Endothelial cell of hepatic sinusoid (primary cell): ENCODE results near the gene PLCL2.

Experiments used
- in situ Hi-C: cut with HindIII; loops from 2 replicates; pipeline ENCODE4 v1.10.0; 2017; ENCODE audit warnings: low sequenced_read_pairs

Gene PLCL2

DNA sequence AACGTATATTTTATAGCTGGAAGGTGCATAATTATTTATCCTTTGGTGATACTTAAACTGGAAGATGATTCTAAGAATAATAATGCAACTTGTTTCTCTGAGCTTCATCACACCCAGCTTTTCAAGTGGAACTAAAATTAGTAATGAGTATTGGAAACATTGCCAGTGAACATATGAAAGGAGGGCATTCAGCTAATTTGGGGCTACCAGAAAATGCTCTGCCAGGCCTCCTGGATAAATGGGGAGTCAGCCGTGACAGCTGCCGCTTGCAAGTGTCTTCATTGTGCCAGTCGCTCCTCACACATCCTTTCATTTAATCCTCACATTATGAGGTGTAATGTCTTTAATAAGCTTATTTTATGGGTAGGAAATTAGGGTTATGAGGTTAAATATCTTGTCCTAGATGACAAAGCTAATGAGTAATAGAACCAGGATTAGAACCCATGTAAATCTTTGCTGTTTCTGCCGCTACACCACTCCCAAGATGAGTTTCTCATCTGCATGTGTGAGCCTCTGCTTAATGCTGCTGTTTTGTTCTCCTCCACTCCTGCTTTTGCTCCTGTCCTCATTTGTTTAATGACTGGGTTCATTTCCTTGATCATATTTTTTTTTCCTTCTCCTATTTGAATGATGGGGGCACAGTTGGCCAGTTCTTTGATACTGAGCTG is 155.7 kb downstream of the PLCL2 start:
- in situ Hi-C loops: no loop called here

DNA sequence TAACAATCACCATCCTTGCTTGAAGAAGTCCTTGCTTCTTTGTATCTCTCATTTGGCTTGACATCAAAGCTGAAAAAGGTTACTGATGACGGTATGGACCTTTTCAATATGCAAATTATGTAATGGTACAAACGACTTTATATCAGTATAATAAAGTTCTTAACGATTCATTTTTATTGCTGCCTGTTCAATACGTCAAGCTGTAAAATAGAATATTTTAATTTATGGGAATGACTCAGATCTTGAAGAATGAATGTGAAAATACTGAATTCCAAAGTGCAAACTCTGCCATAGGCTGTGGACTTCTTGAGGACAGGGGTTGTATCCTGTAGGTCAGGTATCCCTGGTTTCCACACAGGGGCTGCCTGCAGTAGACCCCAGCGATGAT is 156.2 kb downstream of the PLCL2 start:
- in situ Hi-C loops: no loop called here

DNA sequence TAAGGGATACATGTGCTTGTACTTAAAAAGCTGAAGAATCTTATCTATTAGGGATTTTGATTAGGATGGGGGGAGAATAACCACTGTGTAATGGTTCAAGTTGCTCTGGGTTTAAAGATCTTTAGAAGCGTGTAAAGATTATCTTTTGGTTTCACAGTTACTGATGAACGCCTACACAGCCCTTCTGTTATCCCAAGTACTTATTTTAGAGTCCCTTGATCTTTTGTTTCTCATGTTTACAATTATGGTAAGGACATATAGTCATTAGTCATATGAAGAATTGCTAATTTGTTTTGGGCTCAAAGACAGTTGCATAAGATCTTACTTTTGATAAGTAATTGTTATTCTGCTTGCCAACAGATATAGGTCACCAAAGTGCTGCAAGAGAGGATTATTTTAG is 160.1 kb downstream of the PLCL2 start:
- in situ Hi-C loops: no loop called here

DNA sequence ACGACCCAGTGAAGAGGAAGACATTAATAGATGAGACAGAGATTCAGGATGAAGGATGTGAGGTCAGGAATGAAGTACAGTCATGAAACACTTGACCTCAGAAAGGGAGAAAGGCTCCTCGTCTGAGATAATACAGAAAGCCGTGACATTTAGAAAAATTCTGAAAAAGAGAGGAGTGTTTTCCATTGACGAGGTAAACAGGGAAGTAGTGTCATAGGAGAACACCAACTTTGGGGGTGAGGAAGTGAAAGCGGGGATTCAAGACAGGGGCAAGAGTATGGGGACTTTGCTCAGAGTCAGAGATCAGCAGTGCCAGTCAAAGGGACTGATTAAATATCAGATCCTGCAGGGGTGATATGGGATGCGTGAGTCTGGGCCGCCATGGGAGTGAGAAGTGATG is 160.9 kb downstream of the PLCL2 start:
- in situ Hi-C loops: no loop called here

DNA sequence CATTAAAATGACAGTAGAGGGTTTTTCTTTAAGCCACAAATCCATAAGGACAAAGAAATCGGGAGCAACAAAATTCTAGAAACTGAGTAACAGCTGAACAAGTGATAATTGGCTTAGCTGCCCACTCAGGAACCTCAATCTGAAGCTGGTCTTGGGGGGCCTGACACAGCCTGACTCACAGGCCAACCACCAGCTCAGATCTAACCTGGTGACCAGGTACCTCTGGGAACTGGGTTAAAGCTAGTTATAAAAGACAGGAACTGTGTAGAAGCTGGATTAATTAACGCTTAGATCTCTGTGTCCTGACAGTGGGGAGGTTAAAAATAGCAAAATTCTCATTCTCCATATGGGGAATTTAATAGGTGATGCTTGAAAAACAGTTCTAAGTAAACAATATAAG is 161.9 kb downstream of the PLCL2 start:
- in situ Hi-C loops: no loop called here

DNA sequence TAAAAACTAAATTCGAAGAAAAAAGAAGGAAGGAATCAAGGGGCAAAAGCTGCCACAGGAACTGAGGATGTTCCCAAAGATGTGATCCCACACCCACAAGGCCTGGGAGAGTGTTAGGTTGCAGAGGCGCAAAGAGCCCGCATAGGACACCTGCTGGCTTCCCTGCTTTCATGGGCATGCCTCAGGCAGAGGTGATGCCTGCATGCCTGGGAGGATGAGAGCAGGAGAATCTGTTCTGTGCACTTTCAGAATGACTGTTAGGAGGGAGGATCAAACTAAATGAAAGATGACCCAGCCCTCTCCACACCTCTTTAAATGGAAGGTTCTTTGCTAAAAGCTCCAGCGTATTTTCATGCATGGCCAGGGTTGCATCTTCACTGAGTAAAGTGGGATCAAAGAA is 162.4 kb downstream of the PLCL2 start:
- in situ Hi-C loops: no loop called here

DNA sequence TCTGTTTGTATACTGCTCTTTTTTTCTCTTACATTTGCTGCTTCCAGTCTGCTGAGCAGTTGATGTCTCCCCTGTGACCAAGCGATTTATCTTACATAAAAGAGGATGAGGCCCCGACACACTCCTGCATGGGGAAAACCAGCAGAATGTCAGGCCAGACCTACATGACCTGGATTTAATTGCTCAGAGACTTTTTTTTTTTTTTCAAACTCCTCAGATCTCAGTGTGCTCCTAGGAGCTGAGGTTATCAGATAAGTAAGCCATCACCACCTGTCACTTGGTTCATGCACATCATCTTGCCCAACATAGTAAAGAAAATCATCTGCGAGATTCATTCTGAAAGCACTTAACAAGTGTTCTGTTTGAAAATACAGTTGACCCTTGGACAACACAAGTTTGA is 163.1 kb downstream of the PLCL2 start:
- in situ Hi-C loops: no loop called here

DNA sequence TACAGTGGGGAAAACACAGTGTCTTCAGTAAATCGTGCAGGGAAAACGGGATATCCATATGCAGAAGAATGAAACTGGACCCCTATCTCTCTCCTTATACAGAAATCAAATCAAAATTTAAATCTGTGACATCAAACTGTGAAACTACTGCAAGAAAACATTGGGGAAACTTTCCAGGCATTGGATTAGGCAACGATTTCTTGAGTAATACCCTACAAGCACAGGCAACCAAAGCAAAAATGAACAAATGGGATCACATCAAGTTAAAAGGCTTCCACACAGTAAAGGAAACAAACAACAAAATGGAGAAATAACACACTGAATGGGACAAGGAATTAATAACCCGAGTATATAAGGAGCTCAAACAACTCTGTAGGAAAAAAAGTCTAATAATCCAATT is 165.3 kb downstream of the PLCL2 start:
- in situ Hi-C loops: no loop called here

DNA sequence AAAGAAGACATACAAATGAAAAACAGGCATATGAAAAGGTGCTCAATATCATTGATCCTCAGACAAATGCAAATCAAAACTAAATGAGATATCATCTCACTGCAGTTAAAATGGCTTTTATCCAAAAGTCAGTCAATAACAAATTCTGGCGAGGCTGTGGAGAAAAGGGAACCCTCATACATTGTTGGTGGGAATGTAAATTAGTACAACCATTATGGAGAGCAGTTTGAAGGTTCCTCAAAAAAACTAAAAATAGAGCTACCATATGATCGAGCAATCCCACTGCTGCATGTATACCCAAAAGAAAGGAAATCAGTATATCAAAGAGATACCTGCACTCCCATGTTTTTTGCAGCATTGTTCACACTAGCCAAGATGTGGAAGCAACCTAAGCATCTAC is 165.8 kb downstream of the PLCL2 start:
- in situ Hi-C loops: no loop called here

DNA sequence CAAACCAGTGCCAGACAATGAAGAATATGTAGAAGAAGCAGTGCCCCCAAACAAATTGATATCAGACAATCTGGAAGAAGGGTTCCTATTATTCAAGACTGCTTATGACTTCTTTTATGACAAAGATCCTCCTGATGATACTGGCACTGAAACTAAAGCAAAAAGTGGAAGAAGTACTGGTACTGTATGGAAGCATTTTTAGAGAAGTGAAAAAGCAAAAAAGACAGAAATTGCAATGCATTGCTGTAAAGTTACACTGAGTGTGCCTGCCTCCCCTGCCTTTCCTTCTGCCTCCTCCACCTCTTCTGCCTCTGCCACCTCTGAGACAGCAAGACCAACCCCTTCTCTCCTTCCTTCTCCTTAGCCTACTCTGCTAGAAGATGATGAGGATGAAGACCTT is 167.6 kb downstream of the PLCL2 start:
- in situ Hi-C loops: no loop called here

DNA sequence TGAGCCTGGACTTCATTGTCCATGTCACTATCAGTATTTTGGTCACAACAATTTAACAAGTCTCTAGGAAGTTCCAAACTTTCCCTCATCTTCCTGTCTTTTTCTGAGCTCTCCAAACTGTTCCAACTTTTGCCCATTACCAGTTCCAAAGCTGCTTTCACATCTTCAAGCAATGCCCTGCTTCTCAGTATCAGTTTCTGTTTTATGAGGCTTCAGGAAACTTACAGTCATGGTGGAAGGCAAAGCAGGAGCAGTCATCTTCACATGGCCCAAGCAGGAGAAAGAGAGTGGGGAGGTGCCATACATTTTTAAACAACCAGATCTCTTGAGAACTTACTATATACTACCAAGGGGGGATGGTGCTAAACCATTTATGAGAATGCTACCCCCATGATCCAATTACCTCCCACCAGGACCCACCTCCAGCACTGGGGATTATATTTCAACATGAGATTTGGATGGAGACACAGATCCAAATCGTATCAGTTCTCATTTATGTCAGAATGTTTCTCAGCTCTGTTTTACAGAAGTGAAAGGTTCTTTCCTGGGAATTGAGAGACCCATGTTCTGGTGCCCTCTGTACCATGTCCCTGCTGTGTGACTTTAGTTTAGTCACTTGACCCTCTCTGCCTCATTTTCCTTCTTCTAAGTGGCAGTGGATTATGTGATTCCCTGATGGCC is 169.7 kb downstream of the PLCL2 start:
- in situ Hi-C loops: no loop called here

DNA sequence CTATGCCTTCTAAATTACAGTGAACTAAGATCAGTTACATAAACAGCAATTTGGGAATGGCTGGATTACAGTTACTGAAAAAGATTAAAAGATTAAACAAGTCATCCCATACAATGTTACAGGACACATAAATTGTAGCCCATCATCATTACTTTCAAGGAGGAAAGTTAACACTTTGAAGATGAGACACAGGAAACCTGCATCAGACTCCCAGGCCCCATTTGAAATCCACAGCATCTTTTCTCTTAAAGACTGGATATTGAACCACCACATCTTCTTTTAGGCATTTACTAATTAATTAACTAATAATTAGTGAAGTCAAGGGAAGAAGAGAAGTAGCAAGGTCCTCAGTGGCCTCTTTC is 170.2 kb downstream of the PLCL2 start:
- in situ Hi-C loops: no loop called here

DNA sequence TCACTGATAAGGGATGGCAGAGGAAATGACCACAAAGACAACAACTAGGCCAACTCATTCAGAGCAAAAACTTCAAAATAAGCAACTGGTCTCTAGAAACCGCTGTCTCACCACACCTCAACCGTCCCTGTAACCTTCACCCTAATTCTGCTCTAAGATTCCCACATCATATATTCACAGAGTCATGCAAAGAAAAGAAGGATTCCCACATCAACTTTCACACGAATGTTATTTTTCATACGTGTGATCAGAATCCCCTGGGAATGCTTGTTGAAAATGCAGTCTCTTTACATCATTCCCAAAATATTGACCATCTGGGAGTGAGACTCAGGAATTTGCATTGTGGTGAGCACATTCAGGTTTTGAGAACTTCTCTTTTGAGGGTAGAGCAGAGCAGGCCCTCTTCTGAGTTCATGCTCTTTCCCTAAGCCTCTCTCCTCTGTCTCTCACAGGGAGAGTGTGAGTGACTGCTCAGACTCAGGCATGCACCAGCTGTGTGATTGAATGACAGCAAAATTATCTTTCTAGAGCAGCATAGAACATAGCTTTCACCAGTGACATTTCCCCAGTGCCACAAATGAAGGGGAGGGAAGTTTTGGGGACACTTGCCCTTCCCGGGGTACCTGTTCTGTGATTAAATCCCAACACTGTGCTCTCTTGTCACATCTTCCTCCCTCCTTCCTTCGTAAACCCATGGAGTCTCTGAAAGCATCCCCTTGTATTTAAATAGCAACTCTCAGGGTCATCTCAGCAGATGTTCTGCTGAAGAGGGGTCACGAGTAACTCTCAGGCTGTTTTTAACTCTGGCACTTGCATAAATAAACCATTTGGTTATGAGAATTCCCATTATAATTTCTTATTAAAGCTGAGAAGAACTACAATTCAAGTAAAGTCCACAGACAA is 170.9 kb downstream of the PLCL2 start:
- in situ Hi-C loops: no loop called here

DNA sequence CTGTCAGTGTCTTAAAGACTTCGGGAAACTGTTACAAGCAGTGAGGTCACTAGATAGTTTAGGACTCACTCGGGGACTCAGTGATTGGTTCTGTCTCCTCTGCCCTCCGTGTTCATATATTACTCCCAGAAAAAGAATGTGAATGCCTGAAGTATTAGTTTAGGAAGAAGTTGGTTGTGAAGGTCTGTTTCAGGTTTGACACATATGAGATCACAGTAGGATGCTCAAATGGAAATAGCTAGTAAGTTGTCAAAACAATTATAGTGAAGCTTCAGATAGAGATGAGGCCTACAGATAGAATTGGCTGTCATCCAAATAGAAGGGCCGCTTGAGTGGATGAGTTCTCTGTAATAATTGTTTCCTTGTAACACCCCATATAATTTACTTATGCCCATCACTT is 172.6 kb downstream of the PLCL2 start:
- in situ Hi-C loops: no loop called here

DNA sequence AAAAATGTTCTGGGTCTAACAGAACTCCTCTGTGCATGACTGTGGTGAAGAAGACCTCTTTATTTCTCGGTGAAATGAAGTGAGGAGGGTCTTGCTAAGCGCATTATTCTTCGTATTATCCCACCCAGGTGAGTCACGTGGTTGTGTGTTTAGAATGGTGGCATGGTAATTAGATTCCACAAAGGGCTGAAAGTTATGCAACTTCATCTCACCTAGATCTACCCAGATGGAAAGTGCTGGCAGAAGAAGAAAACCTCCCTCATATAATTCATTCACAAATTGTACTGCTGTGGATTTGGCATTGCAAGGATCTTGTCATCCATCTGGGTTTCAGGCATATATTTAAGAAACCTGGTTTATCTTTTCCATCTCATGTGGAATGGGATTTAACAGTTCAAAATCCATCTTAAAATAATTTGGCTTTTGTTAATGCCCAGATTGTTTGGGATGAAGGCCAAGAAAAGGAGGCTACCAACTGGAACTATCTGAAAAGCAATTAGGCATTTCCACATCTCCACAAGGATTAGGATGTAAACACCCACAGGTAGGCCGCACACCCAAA is 175.3 kb downstream of the PLCL2 start:
- in situ Hi-C loops: no loop called here

DNA sequence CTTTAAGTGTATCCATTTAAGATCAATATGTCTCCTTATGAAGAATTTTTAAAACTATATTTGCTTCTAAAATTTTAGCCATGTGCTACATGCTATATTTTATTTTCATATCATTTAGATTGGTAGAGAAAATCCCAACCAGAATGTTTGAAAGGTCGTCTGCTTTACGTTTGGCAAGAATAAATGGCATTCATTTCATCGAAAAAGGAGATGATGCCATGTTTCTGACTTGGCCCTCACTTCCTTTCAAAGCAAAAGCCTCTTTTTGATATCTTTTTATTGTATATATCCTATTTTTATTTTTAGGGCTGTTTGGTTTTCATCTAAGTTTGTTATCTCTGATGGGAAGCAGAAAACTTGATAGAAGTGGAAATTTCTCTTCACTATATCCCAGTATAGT is 176.2 kb downstream of the PLCL2 start:
- in situ Hi-C loops: no loop called here

DNA sequence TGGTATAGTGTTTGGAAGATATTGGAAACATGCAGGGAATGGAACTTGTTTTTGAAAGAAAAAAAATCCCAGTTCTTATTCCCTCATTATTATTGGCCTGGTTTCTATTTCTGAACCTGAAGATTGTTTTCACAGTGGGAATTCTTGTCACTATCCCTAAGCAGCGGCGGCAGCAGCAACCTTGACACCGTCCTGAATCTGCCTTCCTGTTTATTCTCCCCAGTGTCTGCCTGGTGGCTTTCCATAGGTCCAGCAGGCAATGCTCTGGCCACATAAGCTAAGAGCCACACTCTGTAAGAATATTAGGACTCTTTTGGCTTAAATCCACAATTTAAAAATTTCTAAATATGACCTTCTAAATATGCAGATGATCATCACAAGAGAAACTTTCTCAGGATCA is 178.0 kb downstream of the PLCL2 start:
- in situ Hi-C loops: no loop called here

DNA sequence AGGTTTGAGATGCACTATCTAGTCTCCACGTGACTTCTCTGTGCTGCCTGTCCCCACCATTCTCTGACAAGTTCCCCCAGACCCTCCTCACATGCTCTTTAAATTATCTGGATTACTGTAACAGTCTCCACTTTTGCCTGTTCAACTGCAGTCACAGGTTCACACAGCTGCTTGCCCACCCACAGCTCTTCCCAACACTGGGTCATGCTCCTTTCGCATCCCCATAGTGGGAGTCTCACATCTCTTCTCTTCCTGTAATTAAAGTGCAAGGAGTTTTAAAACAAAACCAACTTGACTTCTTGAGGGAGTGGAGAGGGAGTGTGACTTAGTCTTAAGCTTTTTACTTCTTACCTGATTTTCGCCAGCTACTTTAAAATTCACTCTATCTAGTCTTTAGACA is 178.8 kb downstream of the PLCL2 start:
- in situ Hi-C loops: no loop called here

DNA sequence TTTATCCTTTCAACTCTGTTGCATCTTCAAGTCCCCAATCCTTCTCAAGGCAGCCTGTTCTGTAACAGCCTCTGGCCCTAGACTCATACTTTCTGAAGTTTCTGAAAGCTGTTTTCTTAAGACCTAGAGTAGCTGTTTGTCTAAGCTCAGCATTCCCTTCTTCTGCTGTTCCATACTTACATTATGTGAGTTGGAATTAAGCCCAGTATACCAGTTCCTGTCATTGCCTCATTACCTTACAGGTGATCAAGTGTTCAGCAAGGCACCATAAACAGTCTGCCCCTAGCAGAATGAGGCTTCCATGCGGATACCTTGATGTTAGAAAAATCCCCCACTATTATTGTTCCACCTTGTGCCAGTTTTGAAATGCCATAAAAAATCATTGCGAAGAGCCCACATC is 180.6 kb downstream of the PLCL2 start:
- in situ Hi-C loops: no loop called here

DNA sequence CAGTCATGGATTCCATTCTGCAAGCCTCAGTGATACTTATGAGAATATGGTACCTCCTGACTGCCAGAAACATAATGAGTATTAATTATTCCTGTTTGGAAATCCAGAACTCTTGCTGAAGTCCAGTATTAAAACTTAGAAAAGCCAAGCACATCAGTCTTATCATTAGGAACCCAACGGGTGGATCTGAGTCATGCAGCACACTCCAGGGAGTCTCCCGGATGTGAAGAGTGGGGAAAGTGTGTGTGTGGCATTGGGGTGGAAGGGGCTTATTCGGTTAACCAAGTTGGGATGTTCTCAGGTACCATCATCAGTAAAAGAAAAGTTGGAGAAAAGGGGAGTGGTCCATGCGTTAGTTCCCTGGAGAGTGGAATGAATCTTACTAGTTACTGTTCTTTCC is 181.1 kb downstream of the PLCL2 start:
- in situ Hi-C loops: no loop called here

DNA sequence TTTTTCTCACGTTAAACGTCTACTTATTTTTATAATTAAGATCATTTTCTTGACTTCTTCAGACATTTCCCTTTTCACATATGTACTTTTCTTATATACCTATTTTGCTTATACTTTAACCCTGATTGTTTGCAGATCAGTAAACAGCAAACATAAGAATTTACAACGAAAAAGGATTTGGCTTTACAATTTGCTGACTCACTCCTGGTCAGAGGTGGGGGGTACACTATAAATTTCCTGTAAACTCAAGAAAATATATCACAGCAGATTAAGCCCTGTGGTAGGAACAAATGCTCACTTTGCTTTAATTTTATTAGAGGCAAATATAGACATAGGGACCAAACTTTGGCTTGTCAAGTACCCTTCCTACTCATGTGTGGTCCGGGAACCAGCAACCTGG is 185.0 kb downstream of the PLCL2 start:
- in situ Hi-C loops: no loop called here
